ENCODE data around the gene TSPAN13.

DNA sequence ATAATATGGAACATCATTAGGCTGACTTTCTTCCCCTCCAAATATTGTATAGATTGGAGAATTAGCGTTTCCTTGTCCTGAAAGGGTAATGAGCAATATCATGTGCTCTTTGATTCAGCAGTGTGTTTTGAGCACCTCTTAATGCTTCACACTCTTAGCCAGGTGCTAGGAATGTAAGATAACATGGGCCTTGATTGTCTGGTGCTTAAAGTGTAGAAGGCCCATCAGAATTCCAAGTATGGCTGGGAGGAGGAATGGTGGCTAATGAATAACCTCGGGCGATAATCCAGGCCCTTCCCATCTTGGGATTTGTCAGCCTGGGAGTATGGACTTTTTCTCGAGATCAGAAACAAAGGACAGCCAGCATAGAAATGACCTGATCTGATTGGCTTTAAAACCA lies 8.6 kb downstream of the TSPAN13 start:
- TF ChIP-seq, protein P1, sequence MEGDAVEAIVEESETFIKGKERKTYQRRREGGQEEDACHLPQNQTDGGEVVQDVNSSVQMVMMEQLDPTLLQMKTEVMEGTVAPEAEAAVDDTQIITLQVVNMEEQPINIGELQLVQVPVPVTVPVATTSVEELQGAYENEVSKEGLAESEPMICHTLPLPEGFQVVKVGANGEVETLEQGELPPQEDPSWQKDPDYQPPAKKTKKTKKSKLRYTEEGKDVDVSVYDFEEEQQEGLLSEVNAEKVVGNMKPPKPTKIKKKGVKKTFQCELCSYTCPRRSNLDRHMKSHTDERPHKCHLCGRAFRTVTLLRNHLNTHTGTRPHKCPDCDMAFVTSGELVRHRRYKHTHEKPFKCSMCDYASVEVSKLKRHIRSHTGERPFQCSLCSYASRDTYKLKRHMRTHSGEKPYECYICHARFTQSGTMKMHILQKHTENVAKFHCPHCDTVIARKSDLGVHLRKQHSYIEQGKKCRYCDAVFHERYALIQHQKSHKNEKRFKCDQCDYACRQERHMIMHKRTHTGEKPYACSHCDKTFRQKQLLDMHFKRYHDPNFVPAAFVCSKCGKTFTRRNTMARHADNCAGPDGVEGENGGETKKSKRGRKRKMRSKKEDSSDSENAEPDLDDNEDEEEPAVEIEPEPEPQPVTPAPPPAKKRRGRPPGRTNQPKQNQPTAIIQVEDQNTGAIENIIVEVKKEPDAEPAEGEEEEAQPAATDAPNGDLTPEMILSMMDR (IDR thresholded peaks at IDR 0.05; ENCODE audit: low read length): no peak
- TF ChIP-seq EZH2 (IDR thresholded peaks at IDR 0.05; ENCODE audit: borderline replicate concordance, low read length): no peak

All from OCI-LY1 (cell line).